ENCODE results near the gene CAMTA1.

GRCh38 chr1:7426780-7427604 lies 641.7 kb downstream of the CAMTA1 start:
- TF ChIP-seq, protein P1, sequence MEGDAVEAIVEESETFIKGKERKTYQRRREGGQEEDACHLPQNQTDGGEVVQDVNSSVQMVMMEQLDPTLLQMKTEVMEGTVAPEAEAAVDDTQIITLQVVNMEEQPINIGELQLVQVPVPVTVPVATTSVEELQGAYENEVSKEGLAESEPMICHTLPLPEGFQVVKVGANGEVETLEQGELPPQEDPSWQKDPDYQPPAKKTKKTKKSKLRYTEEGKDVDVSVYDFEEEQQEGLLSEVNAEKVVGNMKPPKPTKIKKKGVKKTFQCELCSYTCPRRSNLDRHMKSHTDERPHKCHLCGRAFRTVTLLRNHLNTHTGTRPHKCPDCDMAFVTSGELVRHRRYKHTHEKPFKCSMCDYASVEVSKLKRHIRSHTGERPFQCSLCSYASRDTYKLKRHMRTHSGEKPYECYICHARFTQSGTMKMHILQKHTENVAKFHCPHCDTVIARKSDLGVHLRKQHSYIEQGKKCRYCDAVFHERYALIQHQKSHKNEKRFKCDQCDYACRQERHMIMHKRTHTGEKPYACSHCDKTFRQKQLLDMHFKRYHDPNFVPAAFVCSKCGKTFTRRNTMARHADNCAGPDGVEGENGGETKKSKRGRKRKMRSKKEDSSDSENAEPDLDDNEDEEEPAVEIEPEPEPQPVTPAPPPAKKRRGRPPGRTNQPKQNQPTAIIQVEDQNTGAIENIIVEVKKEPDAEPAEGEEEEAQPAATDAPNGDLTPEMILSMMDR (IDR thresholded peaks at IDR 0.05; ENCODE audit: insufficient read depth, low read depth, low read length), result no peak
- no peak for TF ChIP-seq EZH2 (IDR thresholded peaks at IDR 0.05; ENCODE audit: insufficient read depth, low read length)

All from astrocyte (in vitro differentiated cells and primary cell).